D341Med (cell line): ENCODE results near the gene NABP2.
"Not testable (repeated sequence)": the region's sequence is repeated elsewhere in the genome, so short reads cannot be mapped to it uniquely, and the experiment has no call there.

ENCODE experiments used
- DNase-seq: peaks from one replicate; pipeline ENCODE4 v3.0.0; 2012; ENCODE audit warnings: low spot score

NABP2 gene

GRCh38 chr12:56224102-56224701, at the start of gene NABP2:
Gene NABP2 (plus strand): TSS chr12:56224342. CDS start chr12:56224857, 515 bp downstream.
- peak; percentile 99 for DNase-seq

- no peak for DNase-seq
Observed at GRCh38 chr12:56178347-56178746, 45.8 kb upstream of the NABP2 start.

- DNase-seq = no peak
Observed at GRCh38 chr12:56186957-56187356, 37.2 kb upstream of the NABP2 start.

- DNase-seq = no peak
Observed at GRCh38 chr12:56188131-56188777, 35.9 kb upstream of the NABP2 start.

- DNase-seq = no peak
Observed at GRCh38 chr12:56188778-56189098, 35.4 kb upstream of the NABP2 start.

GRCh38 chr12:56189099-56189917, 34.8 kb upstream of the NABP2 start, which contains the start of gene SMARCC2:
Gene SMARCC2 (minus strand): TSS chr12:56189483. CDS start chr12:56189461, 22 bp downstream.
- DNase-seq = peak; percentile 97

- DNase-seq = peak; percentile 87
Observed at GRCh38 chr12:56189918-56190694, 34.0 kb upstream of the NABP2 start.

GRCh38 chr12:56190695-56191155, 33.4 kb upstream of the NABP2 start:
- no peak for DNase-seq

GRCh38 chr12:56192582-56192981, 31.6 kb upstream of the NABP2 start:
- DNase-seq = no peak

- peak; percentile 65 for DNase-seq
Observed at GRCh38 chr12:56193025-56193578, 31.0 kb upstream of the NABP2 start.

GRCh38 chr12:56196818-56197550, 27.2 kb upstream of the NABP2 start:
- not testable (repeated sequence) for DNase-seq

- DNase-seq = no peak
Observed at GRCh38 chr12:56197921-56198635, 26.1 kb upstream of the NABP2 start.

- DNase-seq = no peak
Observed at GRCh38 chr12:56198836-56199235, 25.3 kb upstream of the NABP2 start.

- DNase-seq = no peak
Observed at GRCh38 chr12:56202366-56202765, 21.8 kb upstream of the NABP2 start.

- DNase-seq = no peak
Observed at GRCh38 chr12:56202838-56203237, 21.3 kb upstream of the NABP2 start.

- no peak for DNase-seq
Observed at GRCh38 chr12:56204275-56204674, 19.9 kb upstream of the NABP2 start.

GRCh38 chr12:56205445-56205844, 18.7 kb upstream of the NABP2 start:
- DNase-seq = no peak

- DNase-seq = peak; percentile 80
Observed at GRCh38 chr12:56206452-56207166, 17.5 kb upstream of the NABP2 start.

- no peak for DNase-seq
Observed at GRCh38 chr12:56208006-56208405, 16.1 kb upstream of the NABP2 start.

- DNase-seq = no peak
Observed at GRCh38 chr12:56212361-56212760, 11.8 kb upstream of the NABP2 start.
